NK-92 (cell line): ENCODE measurements around the gene PECR.
"Not testable (repeated sequence)": the region's sequence is repeated elsewhere in the genome, so short reads cannot be mapped to it uniquely, and the experiment has no call there.

Experiments
- DNase-seq: peaks from one replicate; lab custom pipeline; 2025; ENCODE audit not compliant: unreplicated experiment; lab: John Stamatoyannopoulos, UW

The PECR gene

DNA sequence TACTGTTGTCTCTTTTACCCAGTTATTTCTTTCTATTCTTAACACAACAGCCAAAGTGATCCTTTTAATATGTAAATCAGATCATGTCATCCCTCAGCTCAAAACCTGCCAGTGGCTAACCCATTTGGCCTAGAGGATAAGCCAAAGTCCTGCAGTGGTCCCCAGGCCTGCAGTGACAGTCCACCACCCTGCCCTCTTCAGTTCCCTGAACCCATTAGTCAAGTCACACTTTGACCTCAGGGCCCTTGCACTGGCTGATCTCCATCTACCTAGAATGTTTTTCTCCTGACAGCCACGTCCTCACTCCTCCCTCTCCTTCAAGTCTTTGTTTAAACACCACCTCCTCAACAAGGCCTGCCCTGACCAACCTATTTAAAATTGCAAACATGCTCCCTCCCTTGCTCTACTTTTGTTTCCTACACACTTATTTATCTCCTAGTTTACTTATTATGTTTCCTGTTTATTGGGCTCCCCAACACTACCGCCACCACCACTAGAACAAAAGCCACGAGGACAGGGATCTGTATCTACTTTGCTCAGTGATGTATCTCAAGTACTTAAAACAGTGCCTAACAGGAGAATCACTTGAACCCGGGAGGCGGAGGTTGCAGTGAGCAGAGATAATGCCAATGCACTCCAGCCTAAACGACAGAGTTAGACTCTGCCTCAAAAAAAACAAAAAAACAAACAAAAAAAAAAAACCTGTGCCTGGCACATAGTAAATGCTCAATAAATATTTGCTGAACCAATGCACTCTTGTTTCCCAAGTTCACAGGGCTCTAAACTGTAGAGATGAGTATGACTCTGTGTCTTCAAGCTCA, 77.5 kb downstream of the PECR start:
- no peak for DNase-seq

GRCh38 chr2:216002693-216003092, 78.9 kb downstream of the PECR start:
- no peak for DNase-seq

GRCh38 chr2:216002101-216002678, 79.4 kb downstream of the PECR start:
- no peak for DNase-seq

DNA sequence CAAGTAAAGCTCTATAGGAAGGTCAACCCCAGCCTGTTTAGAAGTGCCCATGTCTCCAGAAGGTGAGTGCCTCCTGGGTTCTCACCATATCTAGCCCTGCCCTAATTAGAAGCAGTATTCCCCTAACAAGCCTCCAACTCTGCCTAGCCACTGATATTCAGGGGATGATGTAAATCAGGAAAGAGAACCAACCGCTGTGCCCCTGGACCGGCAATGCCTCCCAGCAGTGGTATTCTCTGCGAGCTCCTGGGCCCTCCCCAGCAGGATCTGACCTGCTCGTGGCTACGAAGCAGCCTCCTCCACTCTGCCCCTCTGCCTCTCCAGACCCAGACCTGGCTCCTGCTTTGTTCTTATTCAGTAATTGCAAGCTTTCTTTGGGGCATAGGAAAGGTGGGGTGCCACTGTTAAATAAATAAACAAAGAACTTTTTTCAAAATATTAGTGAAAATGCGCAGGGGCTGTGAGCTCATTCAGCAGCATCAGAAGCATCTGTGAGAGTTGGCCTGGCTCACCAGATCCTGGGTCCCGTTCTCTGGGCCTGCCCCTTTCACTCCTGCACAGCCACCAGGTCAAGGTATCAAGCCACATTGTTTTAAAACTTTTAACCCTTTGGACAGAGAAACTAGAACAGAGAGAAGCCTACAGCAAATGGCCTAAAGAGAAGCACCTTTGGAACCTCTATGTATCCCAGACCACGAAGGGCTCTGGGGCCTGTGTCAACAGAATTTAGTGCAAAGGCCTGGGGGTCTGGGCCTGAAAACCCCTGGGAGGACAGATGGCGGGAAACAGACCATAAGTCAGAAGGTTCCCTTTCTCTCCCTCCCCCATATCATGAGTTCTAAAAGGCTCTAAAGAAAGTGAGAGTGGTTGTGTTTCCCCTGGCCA, 80.2 kb downstream of the PECR start:
- DNase-seq = no peak

DNA sequence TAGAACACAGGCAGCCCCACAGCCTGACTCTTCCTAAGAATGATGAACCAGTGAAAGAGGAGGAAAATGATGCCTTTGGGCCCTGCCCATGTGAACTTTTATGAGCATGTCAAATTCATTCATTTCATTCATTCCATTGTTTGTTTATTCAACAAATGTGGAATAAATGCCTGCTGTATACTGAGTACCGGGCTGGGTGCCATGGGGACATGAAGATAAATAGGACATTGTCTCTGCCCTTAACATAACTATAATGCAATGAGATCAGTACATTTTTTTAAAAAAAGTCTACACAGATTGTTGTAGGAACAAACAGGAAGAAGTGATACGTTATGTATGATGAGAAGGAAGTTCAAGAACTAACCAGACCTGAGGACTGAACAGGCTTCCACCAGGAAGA, 83.0 kb downstream of the PECR start:
- no peak for DNase-seq

- DNase-seq = no peak
Measured at GRCh38 chr2:215997219-215997618, 84.4 kb downstream of the PECR start.

DNA sequence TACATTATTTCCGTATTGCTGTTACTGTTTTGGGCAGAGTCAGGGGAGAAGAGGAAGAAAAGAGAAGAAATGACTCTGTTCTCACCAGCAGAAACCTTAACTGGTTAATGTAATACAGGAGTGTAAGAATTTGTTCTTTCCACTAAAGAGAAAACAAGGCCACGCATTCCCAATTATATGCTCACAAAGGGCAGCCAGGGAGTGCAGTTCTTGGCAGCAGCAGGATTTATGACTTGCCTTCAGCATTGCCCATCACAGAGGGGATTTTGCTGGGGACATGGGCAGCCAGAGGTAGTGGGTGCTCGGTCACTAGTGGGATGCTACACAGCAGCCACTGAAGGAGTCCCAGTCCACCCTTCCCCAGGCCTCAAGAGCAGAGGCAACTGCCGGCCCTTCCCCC, 86.7 kb downstream of the PECR start:
- no peak for DNase-seq

- DNase-seq = not testable (repeated sequence)
Measured at GRCh38 chr2:215988556-215989207, 92.9 kb downstream of the PECR start.
